Rectal smooth muscle tissue (tissue), 1 donor: ENCODE results near the gene GABBR2.

Experiments
- H3K27ac ChIP-seq: one replicate; pipeline ENCODE4 v1.7.0; 2013; ENCODE audit warnings: low read depth, low read length, inconsistent platforms
- H3K27me3 ChIP-seq: one replicate; pipeline ENCODE4 v1.7.0; 2013; ENCODE audit warnings: low read length; ENCODE audit not compliant: control insufficient read depth, insufficient read depth
- H3K36me3 ChIP-seq: one replicate; pipeline ENCODE4 v1.7.0; 2013; ENCODE audit warnings: low read length; ENCODE audit not compliant: control insufficient read depth, insufficient read depth
- H3K4me1 ChIP-seq: one replicate; pipeline ENCODE4 v1.7.0; 2013; ENCODE audit warnings: low read length; ENCODE audit not compliant: control insufficient read depth, insufficient read depth
- H3K4me3 ChIP-seq: one replicate; pipeline ENCODE4 v1.7.0; 2013; ENCODE audit warnings: low read length
- H3K9ac ChIP-seq: one replicate; pipeline ENCODE4 v1.7.0; 2013; ENCODE audit warnings: low read length

The GABBR2 gene

DNA sequence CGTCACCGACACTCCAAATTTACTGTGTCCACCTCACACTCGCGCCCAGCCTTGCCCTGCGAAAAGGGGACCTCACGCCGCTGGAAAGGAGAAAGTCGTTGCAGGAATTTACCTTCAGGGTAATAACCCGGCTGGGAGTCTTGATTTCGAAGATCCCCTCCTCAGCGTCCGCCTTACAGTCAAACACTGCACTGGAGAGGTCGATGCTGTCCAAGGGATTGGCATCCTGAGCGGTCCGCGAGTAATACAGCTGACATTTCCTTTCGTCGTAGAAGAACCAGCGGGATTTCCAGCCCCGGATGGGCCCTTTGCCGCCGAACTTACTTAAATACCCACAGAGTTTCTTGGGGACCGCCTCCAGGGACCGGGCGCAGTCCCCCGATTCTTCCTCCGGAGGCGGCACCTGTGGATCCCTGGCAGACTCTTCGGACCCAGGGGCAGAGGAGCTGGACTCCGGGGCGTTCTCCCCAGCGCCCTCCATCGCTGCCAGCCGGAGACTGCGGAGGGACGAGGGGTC is 453.6 kb downstream of the GABBR2 start:
- Histone ChIP-seq H3K36me3 (no peaks in the 10 kb centered on the region), H3K9ac (peak overlapping the region; percentile 68), H3K27ac (peak overlapping the region; percentile 99), H3K4me3 (peak overlapping the region; percentile 80), H3K27me3 (no peaks in the 10 kb centered on the region), H3K4me1 (peaks cover 5% of the 10 kb centered on the region)

DNA sequence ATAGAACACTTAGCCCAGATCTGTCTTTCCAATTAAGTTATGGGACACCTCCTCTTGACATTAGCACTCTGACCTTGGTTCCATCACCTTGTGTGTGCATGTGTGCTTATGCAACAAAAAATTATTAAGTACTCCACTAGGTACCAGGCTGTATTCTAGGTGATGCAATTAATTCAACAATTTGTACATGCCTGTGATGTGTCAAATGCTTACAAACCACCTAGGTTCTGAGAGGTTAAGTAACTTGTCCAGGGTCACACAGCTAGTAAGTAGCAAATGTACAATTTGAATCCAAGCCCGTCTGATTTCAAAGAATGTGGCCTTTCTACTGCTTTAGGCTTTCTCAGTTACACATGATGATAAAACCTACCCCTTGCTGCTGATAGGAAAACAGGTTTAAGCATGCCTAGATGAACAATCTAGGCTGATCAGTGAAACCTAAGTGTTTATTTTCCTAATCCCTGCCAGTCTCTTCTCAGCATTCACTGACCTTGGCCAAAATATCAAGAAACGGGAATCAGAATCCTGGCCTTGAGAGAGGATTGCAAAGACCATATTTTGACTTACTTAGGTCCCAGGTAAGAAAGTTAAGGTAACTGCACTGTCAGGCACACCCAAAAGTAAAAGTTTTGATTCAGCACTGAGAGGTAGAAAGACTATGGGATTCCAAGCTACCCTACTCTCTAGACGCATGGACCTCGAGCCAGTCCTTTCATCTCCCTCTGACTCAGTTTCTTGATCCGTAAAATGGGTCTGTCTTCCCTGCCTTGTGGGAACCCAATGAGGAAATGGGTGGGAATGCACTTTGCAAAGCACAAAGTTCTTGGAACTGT is 454.3 kb downstream of the GABBR2 start:
- H3K4me1 ChIP-seq = peaks cover 5% of the 10 kb centered on the region
- H3K27ac ChIP-seq = no peak overlapping the region
- no peaks in the 10 kb centered on the region for H3K36me3 ChIP-seq
- no peaks in the 10 kb centered on the region for H3K27me3 ChIP-seq
- H3K9ac ChIP-seq = peak overlapping the region; percentile 68
- H3K4me3 ChIP-seq = peak overlapping the region; percentile 80

DNA sequence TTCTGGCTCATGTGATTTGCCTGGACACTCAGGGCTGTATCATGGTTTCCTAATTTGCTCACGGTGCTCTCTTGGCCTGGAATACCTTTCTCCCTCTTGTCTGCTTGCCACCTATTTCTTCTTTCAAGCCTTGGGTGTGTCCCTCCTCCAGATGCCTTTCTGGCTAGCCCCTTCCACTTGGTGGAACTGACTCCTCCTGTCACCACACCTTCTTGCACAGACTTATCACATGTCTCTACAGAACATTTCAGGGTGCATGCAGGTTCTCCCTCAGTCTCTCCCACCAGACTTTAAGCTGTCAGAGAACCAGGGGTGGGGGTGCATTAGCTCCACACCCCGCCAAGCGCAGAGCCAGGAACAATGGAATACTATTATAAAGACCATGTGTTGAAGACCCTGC is 455.2 kb downstream of the GABBR2 start:
- Histone ChIP-seq H3K27me3 (no peaks in the 10 kb centered on the region), H3K27ac (no peak overlapping the region), H3K4me1 (peaks cover 5% of the 10 kb centered on the region), H3K4me3 (peak overlapping the region; percentile 35), H3K36me3 (no peaks in the 10 kb centered on the region), H3K9ac (no peak overlapping the region)

- H3K4me1 ChIP-seq = peaks cover 5% of the 10 kb centered on the region
- H3K9ac ChIP-seq = no peak overlapping the region
- no peaks in the 10 kb centered on the region for H3K27me3 ChIP-seq
- H3K36me3 ChIP-seq = no peaks in the 10 kb centered on the region
- H3K27ac ChIP-seq = no peak overlapping the region
- no peak overlapping the region for H3K4me3 ChIP-seq
Observed at GRCh38 chr9:98251551-98251950, 457.2 kb downstream of the GABBR2 start.

- no peaks in the 10 kb centered on the region for H3K36me3 ChIP-seq
- peaks cover 5% of the 10 kb centered on the region for H3K4me1 ChIP-seq
- no peak overlapping the region for H3K27ac ChIP-seq
- H3K4me3 ChIP-seq = no peak overlapping the region
- no peaks in the 10 kb centered on the region for H3K27me3 ChIP-seq
- H3K9ac ChIP-seq = no peak overlapping the region
Observed at GRCh38 chr9:98249771-98250170, 459.0 kb downstream of the GABBR2 start.

DNA sequence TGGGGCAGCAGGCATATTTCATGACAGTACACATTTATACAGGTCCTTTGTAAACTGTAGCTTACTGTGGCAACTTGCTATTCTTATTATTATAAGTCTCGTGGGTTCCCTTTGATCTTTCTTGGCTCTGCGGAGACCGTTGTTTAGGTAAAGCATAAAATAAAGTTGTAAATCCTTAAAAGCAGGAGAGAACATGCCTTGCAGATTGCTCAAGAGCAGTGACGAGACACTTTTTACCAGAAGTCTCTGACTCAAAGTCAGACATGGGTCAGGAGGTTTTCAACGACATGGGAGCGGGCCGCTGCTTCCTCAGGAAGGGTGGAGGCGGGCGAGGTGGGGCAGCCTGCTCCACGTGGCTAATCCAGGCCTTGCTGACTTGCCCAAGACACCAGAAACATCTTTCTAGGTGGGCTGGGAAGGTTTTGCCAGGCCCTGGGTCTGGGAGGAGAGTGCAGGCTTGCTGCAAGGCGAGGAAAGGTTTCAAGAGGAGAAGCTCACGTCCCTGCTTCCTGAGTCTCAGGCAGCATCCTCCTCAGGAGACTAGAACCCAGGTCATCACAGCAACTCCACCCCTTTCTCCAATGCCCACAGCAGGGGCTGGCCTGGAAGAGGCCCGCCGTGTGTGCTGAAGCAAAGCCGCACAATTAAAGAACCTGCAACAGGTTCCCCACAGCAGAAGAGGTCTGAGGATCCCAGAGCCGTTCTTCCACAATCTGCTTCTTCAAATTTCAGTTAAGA is 459.8 kb downstream of the GABBR2 start:
- Histone ChIP-seq H3K36me3 (no peaks in the 10 kb centered on the region), H3K9ac (no peak overlapping the region), H3K4me3 (no peak overlapping the region), H3K27me3 (no peaks in the 10 kb centered on the region), H3K27ac (no peak overlapping the region), H3K4me1 (no peaks in the 10 kb centered on the region)

- Histone ChIP-seq H3K36me3 (no peaks in the 10 kb centered on the region), H3K27ac (no peak overlapping the region), H3K4me3 (no peak overlapping the region), H3K9ac (no peak overlapping the region), H3K4me1 (no peaks in the 10 kb centered on the region), H3K27me3 (no peaks in the 10 kb centered on the region)
Observed at GRCh38 chr9:98247831-98248657, 460.7 kb downstream of the GABBR2 start.

- no peak overlapping the region for H3K4me3 ChIP-seq
- no peaks in the 10 kb centered on the region for H3K27me3 ChIP-seq
- no peaks in the 10 kb centered on the region for H3K4me1 ChIP-seq
- no peak overlapping the region for H3K27ac ChIP-seq
- no peak overlapping the region for H3K9ac ChIP-seq
- no peaks in the 10 kb centered on the region for H3K36me3 ChIP-seq
Observed at GRCh38 chr9:98242426-98242825, 466.3 kb downstream of the GABBR2 start.

- Histone ChIP-seq H3K4me3 (no peak overlapping the region), H3K9ac (no peak overlapping the region), H3K27ac (no peak overlapping the region), H3K36me3 (no peaks in the 10 kb centered on the region), H3K4me1 (no peaks in the 10 kb centered on the region), H3K27me3 (no peaks in the 10 kb centered on the region)
Observed at GRCh38 chr9:98241357-98242300, 467.1 kb downstream of the GABBR2 start.

- no peaks in the 10 kb centered on the region for H3K36me3 ChIP-seq
- H3K4me3 ChIP-seq = no peak overlapping the region
- no peak overlapping the region for H3K9ac ChIP-seq
Observed at GRCh38 chr9:98240475-98240874, 468.3 kb downstream of the GABBR2 start.

More at GRCh38 chr9:98240475-98240874, 468.3 kb downstream of the GABBR2 start:
- no peaks in the 10 kb centered on the region for H3K4me1 ChIP-seq
- H3K27me3 ChIP-seq = no peaks in the 10 kb centered on the region
- no peak overlapping the region for H3K27ac ChIP-seq
